HL-60/S4 treated with phorbol 12-myristate 13-acetate at 8.2 ng/mL for 4 days and 3 days (cell line): Measurements from ENCODE around the gene WDR73.

ENCODE experiments used
- in situ Hi-C: fragments of 300-500 bp; cut with MboI; formaldehyde crosslinking; loops from 2 replicates; pipeline ENCODE4 v1.15.0; 2022; ENCODE audit warnings: low sequenced_read_pairs

The WDR73 gene

GRCh38 chr15:84621358-84621979 lies 32.6 kb downstream of the WDR73 start:
- in situ Hi-C loops: no loop called here

GRCh38 chr15:84620626-84621025 lies 33.5 kb downstream of the WDR73 start:
- in situ Hi-C loops: no loop called here

GRCh38 chr15:84616235-84616634 lies 37.8 kb downstream of the WDR73 start:
- in situ Hi-C loops: no loop called here

GRCh38 chr15:84611631-84612030 lies 42.5 kb downstream of the WDR73 start:
- in situ Hi-C loops: no loop called here

- in situ Hi-C loops: no loop called here
Measured at GRCh38 chr15:84609818-84610525, 44.1 kb downstream of the WDR73 start.

- in situ Hi-C loops: no loop called here
Measured at GRCh38 chr15:84608707-84609284, 45.3 kb downstream of the WDR73 start.

- in situ Hi-C loops: no loop called here
Measured at GRCh38 chr15:84606653-84607120, 47.4 kb downstream of the WDR73 start.

GRCh38 chr15:84605554-84605882 lies 48.6 kb downstream of the WDR73 start:
- in situ Hi-C loops: no loop called here

- in situ Hi-C loops: no loop called here
Measured at GRCh38 chr15:84604826-84605553, 49.1 kb downstream of the WDR73 start.

GRCh38 chr15:84603630-84604379 lies 50.3 kb downstream of the WDR73 start:
- in situ Hi-C loops: no loop called here

GRCh38 chr15:84601555-84601838 lies 52.6 kb downstream of the WDR73 start:
- in situ Hi-C loops: no loop called here

GRCh38 chr15:84600687-84601554 lies 53.2 kb downstream of the WDR73 start, which contains the start of gene ZSCAN2:
ZSCAN2 (plus strand) TSS chr15:84601009; CDS start chr15:84603928, 2,919 bp downstream.
- in situ Hi-C loops: no loop called here

- in situ Hi-C loops: no loop called here
Measured at GRCh38 chr15:84600331-84600686, 53.8 kb downstream of the WDR73 start.

- in situ Hi-C loops: no loop called here
Measured at GRCh38 chr15:84599906-84600305, 54.2 kb downstream of the WDR73 start.

GRCh38 chr15:84598993-84599392 lies 55.1 kb downstream of the WDR73 start:
- in situ Hi-C loops: no loop called here

GRCh38 chr15:84598250-84598649 lies 55.8 kb downstream of the WDR73 start:
- in situ Hi-C loops: no loop called here

GRCh38 chr15:84597296-84597695 lies 56.8 kb downstream of the WDR73 start:
- in situ Hi-C loops: no loop called here

GRCh38 chr15:84595660-84596059 lies 58.4 kb downstream of the WDR73 start:
- in situ Hi-C loops: no loop called here

- in situ Hi-C loops: no loop called here
Measured at GRCh38 chr15:84594617-84595290, 59.3 kb downstream of the WDR73 start.

- in situ Hi-C loops: no loop called here
Measured at GRCh38 chr15:84591815-84592214, 62.3 kb downstream of the WDR73 start.
